Sigmoid colon (tissue), 7 donors: ENCODE data around the gene FABP1. TPM values are rescaled to one million over a fixed set of nuclear protein-coding genes. Genes with fewer than 3 reads are reported as not detected.

Source experiments
- DNase-seq: peaks from one replicate; pipeline ENCODE4 v3.0.0-alpha.2; 2019
- H3K27ac ChIP-seq, 4 donors: fragments of 200-600 bp; sonication (generic); one replicate each; pipeline ENCODE4 v1.5.1; 2016 to 2019; ENCODE audit warnings: mild to moderate bottlenecking in 1 of 4
- H3K27me3 ChIP-seq, 3 donors: fragments of 200-600 bp; sonication (generic); one replicate each; pipeline ENCODE4 v1.5.1; 2019; ENCODE audit warnings: mild to moderate bottlenecking in 1 of 3
- H3K36me3 ChIP-seq, 4 donors: fragments of 200-600 bp; sonication (generic); one replicate each; pipeline ENCODE4 v1.5.1; 2016 to 2019
- H3K4me1 ChIP-seq, 4 donors: fragments of 200-600 bp; sonication (generic); one replicate each; pipeline ENCODE4 v1.5.1; 2017 to 2019
- H3K4me3 ChIP-seq, 4 donors: fragments of 200-600 bp; sonication (generic); one replicate each; pipeline ENCODE4 v1.5.1; 2017 to 2019; ENCODE audit warnings: mild to moderate bottlenecking in 2 of 4, moderate library complexity in 1 of 4
- H3K9me3 ChIP-seq, 4 donors: fragments of 200-600 bp in 3 of 4; sonication (generic) in 3 of 4; one replicate each; pipeline versions ENCODE4 v1.5.1 to v1.6.1; 2013 to 2019
- EP300 ChIP-seq, 4 donors: sonication (generic); formaldehyde crosslinking; IDR thresholded peaks; one replicate each; pipeline ENCODE4 v1.6.1; 2017; ENCODE audit warnings: antibody characterized with exemption in 4 of 4
- POLR2A ChIP-seq, 2 donors: fragments of 450-650 bp; IDR thresholded peaks; one replicate each; pipeline ENCODE4 v1.6.1; 2016; ENCODE audit warnings: antibody characterized with exemption in 2 of 2, mild to moderate bottlenecking in 2 of 2, moderate library complexity in 2 of 2
- POLR2AphosphoS5 ChIP-seq, 4 donors: sonication (generic); formaldehyde crosslinking; IDR thresholded peaks; one replicate each; pipeline ENCODE4 v1.6.1; 2017; ENCODE audit warnings: antibody characterized with exemption in 4 of 4
- WGBS, 2 donors: extraction: QIAGEN DNeasy Blood & Tissue Kit; methylation state at CpG; one replicate each; pipeline ENCODE4 v1.1.7; 2013; 5-methylcytosine and 5-hydroxymethylcytosine counted together
- intact Hi-C: fragments of 100-400 bp; cut with DNase I; formaldehyde crosslinking; loops from one replicate; pipeline ENCODE4 v1.15.1; 2023
- polyA plus RNA-seq, 3 donors: library from polyadenylated mRNA; stranded (reverse); fragments of 200-250 nt; gene quantifications; one replicate each; pipeline ENCODE4 v1.2.3, GENCODE V29; 2013
- total RNA-seq, 4 donors: library from RNA; depleted of rRNA; stranded (reverse); fragments of >200 nt; gene quantifications; one replicate each; pipeline ENCODE4 v1.1.0, GENCODE V29; 2016
- TF ChIP-seq, protein P1 (sequence below), 4 experiments: fragments of 450-650 bp in 3 of 4; fragments of 200-600 bp in 1 of 4; IDR thresholded peaks; one replicate each; pipeline ENCODE4 v1.5.1; 2016 to 2019; ENCODE audit warnings: antibody characterized with exemption in 4 of 4, mild to moderate bottlenecking in 3 of 4, moderate library complexity in 2 of 4
- donor health status: healthy with polysubstance abuse.
- donor health status: Bipolar disorder and iron deficiency.
- donor health status: healthy.

The FABP1 gene
- total and polyA plus RNA-seq, 7 donors: 5.4 to 26,931 (median 7,940) TPM; not detected in 3

DNA sequence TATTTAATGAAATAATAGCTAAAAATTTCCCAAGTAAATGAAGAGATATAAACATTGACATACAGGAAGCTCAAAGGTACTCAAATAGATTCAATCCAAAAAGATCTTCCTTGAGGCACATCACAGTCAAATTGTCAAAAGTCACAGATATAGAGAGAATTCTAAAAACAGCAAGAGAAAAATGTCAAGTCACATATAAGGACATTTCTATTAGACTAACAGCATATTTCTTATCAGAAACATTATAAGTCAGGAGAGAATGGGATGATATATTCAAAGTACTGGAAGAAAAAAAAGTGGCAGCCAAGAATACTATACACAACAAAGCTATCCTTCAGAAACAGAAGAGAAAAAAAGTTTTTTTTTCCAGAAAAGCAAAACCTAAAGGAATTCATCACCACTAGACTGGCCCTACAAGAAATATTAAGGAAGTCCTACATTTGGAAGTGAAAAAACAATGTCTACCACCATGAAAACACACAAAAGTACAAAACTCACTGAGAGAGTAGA lies 21.1 kb upstream of the FABP1 start:
- DNase-seq: no peak

DNA sequence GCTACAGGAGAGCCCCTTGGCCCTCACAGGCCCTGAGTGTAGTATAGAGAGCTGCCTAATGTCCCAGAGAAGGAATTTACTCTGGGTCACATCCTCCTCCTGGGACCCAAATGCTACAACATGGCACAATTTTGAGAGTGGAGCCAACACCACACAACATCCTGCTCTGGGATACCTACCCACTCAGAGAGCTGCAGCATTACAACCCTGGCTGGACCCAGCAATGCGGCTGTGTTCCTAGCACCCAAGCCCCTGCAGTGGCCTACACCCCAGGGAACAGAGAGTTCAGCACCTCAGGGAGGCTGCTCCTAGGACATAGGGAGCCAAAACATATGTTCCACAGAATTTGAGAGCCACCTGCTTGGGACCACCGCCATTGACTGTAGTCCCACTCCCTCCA lies 19.3 kb upstream of the FABP1 start:
- H3K4me1 ChIP-seq: no peaks in the 10 kb centered on the region
- 78 to 98% methylated on average over 2 of the region's 2 CpGs for WGBS, 2 donors
- no peak for TF ChIP-seq EP300 (IDR thresholded peaks at IDR 0.05)
- peaks cover 0 to 10% (median 1%) of the 10 kb centered on the region in 4 donors for H3K9me3 ChIP-seq
- no peak overlapping the region for H3K27ac ChIP-seq
- no peaks in the 10 kb centered on the region for H3K27me3 ChIP-seq
- no peak overlapping the region for H3K4me3 ChIP-seq
- no peak for DNase-seq
- no peaks in the 10 kb centered on the region for H3K36me3 ChIP-seq
- intact Hi-C loops: no loop called here

More for the DNA sequence above, 21.1 kb upstream of the FABP1 start:
- Histone ChIP-seq H3K4me1 (no peaks in the 10 kb centered on the region), H3K9me3 (peaks cover 0 to 11% (median 0%) of the 10 kb centered on the region in 4 donors), H3K27me3 (no peaks in the 10 kb centered on the region), H3K4me3 (no peak overlapping the region), H3K27ac (no peak overlapping the region), H3K36me3 (no peaks in the 10 kb centered on the region)
- intact Hi-C loops: no loop called here
- TF ChIP-seq POLR2AphosphoS5 (IDR thresholded peaks at IDR 0.05): no peak
- no peak for TF ChIP-seq EP300 (IDR thresholded peaks at IDR 0.05)
- TF ChIP-seq POLR2A (IDR thresholded peaks at IDR 0.05): no peak
- TF ChIP-seq, protein P1, sequence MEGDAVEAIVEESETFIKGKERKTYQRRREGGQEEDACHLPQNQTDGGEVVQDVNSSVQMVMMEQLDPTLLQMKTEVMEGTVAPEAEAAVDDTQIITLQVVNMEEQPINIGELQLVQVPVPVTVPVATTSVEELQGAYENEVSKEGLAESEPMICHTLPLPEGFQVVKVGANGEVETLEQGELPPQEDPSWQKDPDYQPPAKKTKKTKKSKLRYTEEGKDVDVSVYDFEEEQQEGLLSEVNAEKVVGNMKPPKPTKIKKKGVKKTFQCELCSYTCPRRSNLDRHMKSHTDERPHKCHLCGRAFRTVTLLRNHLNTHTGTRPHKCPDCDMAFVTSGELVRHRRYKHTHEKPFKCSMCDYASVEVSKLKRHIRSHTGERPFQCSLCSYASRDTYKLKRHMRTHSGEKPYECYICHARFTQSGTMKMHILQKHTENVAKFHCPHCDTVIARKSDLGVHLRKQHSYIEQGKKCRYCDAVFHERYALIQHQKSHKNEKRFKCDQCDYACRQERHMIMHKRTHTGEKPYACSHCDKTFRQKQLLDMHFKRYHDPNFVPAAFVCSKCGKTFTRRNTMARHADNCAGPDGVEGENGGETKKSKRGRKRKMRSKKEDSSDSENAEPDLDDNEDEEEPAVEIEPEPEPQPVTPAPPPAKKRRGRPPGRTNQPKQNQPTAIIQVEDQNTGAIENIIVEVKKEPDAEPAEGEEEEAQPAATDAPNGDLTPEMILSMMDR (IDR thresholded peaks at IDR 0.05): no peak

DNA sequence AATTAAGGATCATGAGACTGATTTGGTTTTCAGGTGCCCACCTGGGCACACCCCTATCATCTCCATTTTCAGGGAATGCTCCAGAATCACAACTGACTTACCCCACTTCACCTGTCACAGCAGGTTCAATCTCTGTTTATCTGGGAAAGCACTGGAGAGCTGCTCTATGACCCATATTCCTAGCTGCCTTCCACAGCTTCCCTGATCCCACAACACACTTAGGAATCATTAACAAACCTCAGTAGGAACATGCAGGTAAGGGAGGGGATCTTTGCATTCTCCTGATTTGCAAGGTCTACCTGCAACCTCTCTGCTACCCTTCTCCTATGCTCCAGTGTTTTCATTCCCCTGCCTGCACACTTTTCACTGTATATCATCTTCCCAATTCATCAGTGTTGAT lies 18.7 kb upstream of the FABP1 start:
- Histone ChIP-seq H3K27me3 (no peaks in the 10 kb centered on the region), H3K4me1 (no peaks in the 10 kb centered on the region), H3K9me3 (peaks cover 0 to 15% (median 1%) of the 10 kb centered on the region in 4 donors), H3K4me3 (no peak overlapping the region), H3K36me3 (no peaks in the 10 kb centered on the region), H3K27ac (no peak overlapping the region)
- TF ChIP-seq EP300 (IDR thresholded peaks at IDR 0.05): no peak
- DNase-seq: no peak
- intact Hi-C loops: no loop called here

DNA sequence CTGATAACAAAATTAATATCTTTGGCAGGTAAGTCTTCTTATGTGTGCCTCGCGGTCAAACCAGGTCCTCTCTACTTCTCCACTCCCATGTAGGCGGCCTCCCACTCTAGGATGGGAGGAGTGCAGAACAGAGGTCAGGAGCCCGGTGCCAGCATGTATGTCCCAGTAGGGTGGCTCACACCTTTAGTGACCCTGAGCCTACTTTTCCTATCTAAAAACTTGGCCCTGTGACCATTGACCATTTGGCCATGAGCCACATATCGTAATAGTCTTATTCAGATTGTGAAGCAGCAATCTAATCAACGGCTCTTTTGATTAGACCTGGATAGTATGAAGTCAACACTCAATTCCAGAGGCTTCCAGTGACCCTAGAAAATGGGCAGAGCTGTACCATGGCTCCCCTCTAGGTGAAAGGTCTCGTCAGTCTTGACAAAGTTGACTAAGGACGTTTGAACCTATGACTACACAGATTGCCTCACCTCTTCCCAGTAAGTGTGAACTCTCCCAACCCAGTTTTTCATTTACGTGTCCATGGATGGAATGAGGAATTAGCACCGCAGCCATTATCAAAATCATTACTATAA lies 17.1 kb upstream of the FABP1 start:
- no peaks in the 10 kb centered on the region for H3K4me1 ChIP-seq
- 16 to 75% methylated on average over 10 of the region's 10 CpGs for WGBS, 2 donors
- no peak overlapping the region for H3K27ac ChIP-seq
- intact Hi-C loops: no loop called here
- H3K4me3 ChIP-seq: no peak overlapping the region
- TF ChIP-seq POLR2AphosphoS5 (IDR thresholded peaks at IDR 0.05): no peak
- TF ChIP-seq, protein P1 (IDR thresholded peaks at IDR 0.05): no peak
- no peak for TF ChIP-seq POLR2A (IDR thresholded peaks at IDR 0.05)
- TF ChIP-seq EP300 (IDR thresholded peaks at IDR 0.05): no peak
- DNase-seq: no peak
- H3K27me3 ChIP-seq: no peaks in the 10 kb centered on the region
- H3K9me3 ChIP-seq: peaks cover 0 to 15% (median 1%) of the 10 kb centered on the region in 4 donors
- H3K36me3 ChIP-seq: no peaks in the 10 kb centered on the region

DNA sequence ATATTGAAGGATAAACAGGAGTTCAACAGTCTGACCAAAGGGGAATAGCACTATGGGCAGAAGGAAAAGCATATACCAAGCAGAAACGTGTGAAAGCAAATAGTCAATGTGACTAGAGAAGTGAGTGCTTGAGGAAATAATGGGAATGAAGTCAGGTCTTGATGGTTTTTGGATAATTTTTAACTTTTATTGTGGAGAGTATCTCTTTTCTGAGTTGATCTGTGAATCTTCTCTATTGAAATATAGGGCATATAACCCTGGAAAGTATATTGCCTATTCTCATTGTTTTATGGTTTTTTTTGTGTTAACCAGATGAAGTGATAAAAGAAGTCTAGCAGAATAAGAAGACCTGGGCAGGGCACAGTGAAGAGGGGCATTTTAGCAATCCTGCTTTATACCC lies 16.4 kb upstream of the FABP1 start:
- WGBS, 2 donors: 12 to 55% methylated on average over 1 of the region's 1 CpG
- Histone ChIP-seq H3K4me3 (no peak overlapping the region), H3K4me1 (no peaks in the 10 kb centered on the region), H3K36me3 (no peaks in the 10 kb centered on the region), H3K27me3 (no peaks in the 10 kb centered on the region), H3K27ac (no peak overlapping the region), H3K9me3 (peaks cover 0 to 12% (median 1%) of the 10 kb centered on the region in 4 donors)
- no peak for TF ChIP-seq POLR2AphosphoS5 (IDR thresholded peaks at IDR 0.05)
- DNase-seq: no peak
- intact Hi-C loops: no loop called here

DNA sequence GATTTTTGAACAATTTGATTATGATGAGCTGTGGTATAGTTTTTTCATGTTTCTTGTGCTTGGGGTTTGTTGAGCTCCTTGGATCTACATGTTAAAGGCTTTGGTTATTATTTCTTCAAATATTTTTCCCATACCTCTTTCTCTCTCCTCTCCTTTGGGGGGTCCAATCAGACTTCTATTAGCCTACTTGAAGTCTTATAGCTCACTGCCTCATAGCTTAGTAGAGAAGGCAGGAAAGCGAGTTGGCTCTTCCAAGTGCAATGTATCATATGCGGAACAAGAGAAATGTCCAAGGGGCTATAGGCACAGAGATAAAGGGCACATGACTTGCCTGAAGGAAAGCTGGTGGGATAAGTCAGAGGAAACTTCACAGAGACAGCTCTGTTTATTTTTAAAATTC lies 14.1 kb upstream of the FABP1 start:
- H3K4me1 ChIP-seq: no peaks in the 10 kb centered on the region
- H3K27me3 ChIP-seq: no peaks in the 10 kb centered on the region
- TF ChIP-seq POLR2AphosphoS5 (IDR thresholded peaks at IDR 0.05) (no peak), POLR2A (IDR thresholded peaks at IDR 0.05) (no peak), EP300 (IDR thresholded peaks at IDR 0.05) (no peak)
- TF ChIP-seq, protein P1 (IDR thresholded peaks at IDR 0.05): no peak
- H3K27ac ChIP-seq: no peak overlapping the region
- H3K9me3 ChIP-seq: peaks cover 0 to 8% (median 1%) of the 10 kb centered on the region in 4 donors
- WGBS, 2 donors: 97 to 99% methylated on average over 2 of the region's 2 CpGs
- H3K4me3 ChIP-seq: no peak overlapping the region
- H3K36me3 ChIP-seq: no peaks in the 10 kb centered on the region
- no peak for DNase-seq
- intact Hi-C loops: no loop called here
